Measurements from ENCODE around the gene NXPH1. TPM values are rescaled to one million over a fixed set of nuclear protein-coding genes. Genes with fewer than 3 reads are reported as not detected.

NXPH1 gene
- polyA plus RNA-seq, 2 donors, result 0.02 TPM; not detected in 1

- WGBS, 2 donors, result 68 to 80% methylated on average over 4 of the region's 4 CpGs
- no peak overlapping the region for H3K4me3 ChIP-seq (ENCODE audit: low read depth in 1 of 2, low read length in 2 of 2)
- no peaks in the 10 kb centered on the region for H3K36me3 ChIP-seq (ENCODE audit: control insufficient read depth in 2 of 2, insufficient read depth in 2 of 2, low read length in 1 of 2)
- H3K4me1 ChIP-seq (ENCODE audit: control insufficient read depth in 2 of 2, insufficient read depth in 2 of 2, low read length in 1 of 2), result no peaks in the 10 kb centered on the region
- H3K9me3 ChIP-seq (ENCODE audit: control insufficient read depth in 2 of 2, insufficient read depth in 1 of 2, low read depth in 1 of 2, low read length in 1 of 2), result peaks cover 0 to 3% of the 10 kb centered on the region in 2 donors
- H3K27me3 ChIP-seq (ENCODE audit: control insufficient read depth in 1 of 2, insufficient read depth in 2 of 2, low read length in 2 of 2), result no peaks in the 10 kb centered on the region
- H3K27ac ChIP-seq (ENCODE audit: low read depth in 2 of 2, low read length in 1 of 2), result no peak overlapping the region
These were observed 203.9 kb downstream of the NXPH1 start for GRCh38 chr7:8637322-8637721.

GRCh38 chr7:8638076-8638475 is 204.7 kb downstream of the NXPH1 start:
- 31 to 34% methylated on average over 7 of the region's 7 CpGs for WGBS, 2 donors
- Histone ChIP-seq H3K27ac (ENCODE audit: low read depth in 2 of 2, low read length in 1 of 2) (no peak overlapping the region), H3K36me3 (ENCODE audit: control insufficient read depth in 2 of 2, insufficient read depth in 2 of 2, low read length in 1 of 2) (no peaks in the 10 kb centered on the region), H3K27me3 (ENCODE audit: control insufficient read depth in 1 of 2, insufficient read depth in 2 of 2, low read length in 2 of 2) (no peaks in the 10 kb centered on the region), H3K4me3 (ENCODE audit: low read depth in 1 of 2, low read length in 2 of 2) (no peak overlapping the region), H3K4me1 (ENCODE audit: control insufficient read depth in 2 of 2, insufficient read depth in 2 of 2, low read length in 1 of 2) (no peaks in the 10 kb centered on the region), H3K9me3 (ENCODE audit: control insufficient read depth in 2 of 2, insufficient read depth in 1 of 2, low read depth in 1 of 2, low read length in 1 of 2) (peaks cover 0 to 3% of the 10 kb centered on the region in 2 donors)

GRCh38 chr7:8639668-8640067 is 206.3 kb downstream of the NXPH1 start:
- 75 to 80% methylated on average over 5 of the region's 5 CpGs for WGBS, 2 donors
- H3K9me3 ChIP-seq (ENCODE audit: control insufficient read depth in 2 of 2, insufficient read depth in 1 of 2, low read depth in 1 of 2, low read length in 1 of 2), result no peaks in the 10 kb centered on the region
- no peak overlapping the region for H3K4me3 ChIP-seq (ENCODE audit: low read depth in 1 of 2, low read length in 2 of 2)
- no peak overlapping the region for H3K27ac ChIP-seq (ENCODE audit: low read depth in 2 of 2, low read length in 1 of 2)
- no peaks in the 10 kb centered on the region for H3K36me3 ChIP-seq (ENCODE audit: control insufficient read depth in 2 of 2, insufficient read depth in 2 of 2, low read length in 1 of 2)
- H3K4me1 ChIP-seq (ENCODE audit: control insufficient read depth in 2 of 2, insufficient read depth in 2 of 2, low read length in 1 of 2), result no peaks in the 10 kb centered on the region
- no peaks in the 10 kb centered on the region for H3K27me3 ChIP-seq (ENCODE audit: control insufficient read depth in 1 of 2, insufficient read depth in 2 of 2, low read length in 2 of 2)

GRCh38 chr7:8640671-8641070 is 207.3 kb downstream of the NXPH1 start:
- H3K27ac ChIP-seq (ENCODE audit: low read depth in 2 of 2, low read length in 1 of 2), result no peak overlapping the region
- no peaks in the 10 kb centered on the region for H3K27me3 ChIP-seq (ENCODE audit: control insufficient read depth in 1 of 2, insufficient read depth in 2 of 2, low read length in 2 of 2)
- no peaks in the 10 kb centered on the region for H3K9me3 ChIP-seq (ENCODE audit: control insufficient read depth in 2 of 2, insufficient read depth in 1 of 2, low read depth in 1 of 2, low read length in 1 of 2)
- H3K4me3 ChIP-seq (ENCODE audit: low read depth in 1 of 2, low read length in 2 of 2), result no peak overlapping the region
- H3K36me3 ChIP-seq (ENCODE audit: control insufficient read depth in 2 of 2, insufficient read depth in 2 of 2, low read length in 1 of 2), result no peaks in the 10 kb centered on the region
- no peaks in the 10 kb centered on the region for H3K4me1 ChIP-seq (ENCODE audit: control insufficient read depth in 2 of 2, insufficient read depth in 2 of 2, low read length in 1 of 2)
- 50 to 89% methylated on average over 1 of the region's 1 CpG for WGBS, 2 donors

GRCh38 chr7:8668627-8669500 is 235.5 kb downstream of the NXPH1 start:
- peaks cover 8 to 9% of the 10 kb centered on the region in 2 donors for H3K9me3 ChIP-seq (ENCODE audit: control insufficient read depth in 2 of 2, insufficient read depth in 1 of 2, low read depth in 1 of 2, low read length in 1 of 2)
- 63 to 71% methylated on average over 6 of the region's 6 CpGs for WGBS, 2 donors
- H3K4me1 ChIP-seq (ENCODE audit: control insufficient read depth in 2 of 2, insufficient read depth in 2 of 2, low read length in 1 of 2), result no peaks in the 10 kb centered on the region
- H3K36me3 ChIP-seq (ENCODE audit: control insufficient read depth in 2 of 2, insufficient read depth in 2 of 2, low read length in 1 of 2), result no peaks in the 10 kb centered on the region
- no peaks in the 10 kb centered on the region for H3K27me3 ChIP-seq (ENCODE audit: control insufficient read depth in 1 of 2, insufficient read depth in 2 of 2, low read length in 2 of 2)
- no peak overlapping the region for H3K4me3 ChIP-seq (ENCODE audit: low read depth in 1 of 2, low read length in 2 of 2)
- H3K27ac ChIP-seq (ENCODE audit: low read depth in 2 of 2, low read length in 1 of 2), result no peak overlapping the region

- no peak overlapping the region for H3K27ac ChIP-seq (ENCODE audit: low read depth in 2 of 2, low read length in 1 of 2)
- H3K4me1 ChIP-seq (ENCODE audit: control insufficient read depth in 2 of 2, insufficient read depth in 2 of 2, low read length in 1 of 2), result no peaks in the 10 kb centered on the region
- no peak overlapping the region for H3K4me3 ChIP-seq (ENCODE audit: low read depth in 1 of 2, low read length in 2 of 2)
- peaks cover 8 to 9% of the 10 kb centered on the region in 2 donors for H3K9me3 ChIP-seq (ENCODE audit: control insufficient read depth in 2 of 2, insufficient read depth in 1 of 2, low read depth in 1 of 2, low read length in 1 of 2)
- H3K36me3 ChIP-seq (ENCODE audit: control insufficient read depth in 2 of 2, insufficient read depth in 2 of 2, low read length in 1 of 2), result no peaks in the 10 kb centered on the region
- H3K27me3 ChIP-seq (ENCODE audit: control insufficient read depth in 1 of 2, insufficient read depth in 2 of 2, low read length in 2 of 2), result no peaks in the 10 kb centered on the region
These were observed 236.1 kb downstream of the NXPH1 start for GRCh38 chr7:8669501-8669851.

GRCh38 chr7:8684426-8684825 is 251.0 kb downstream of the NXPH1 start:
- no peak overlapping the region for H3K4me3 ChIP-seq (ENCODE audit: low read depth in 1 of 2, low read length in 2 of 2)
- no peak overlapping the region for H3K27ac ChIP-seq (ENCODE audit: low read depth in 2 of 2, low read length in 1 of 2)
- H3K27me3 ChIP-seq (ENCODE audit: control insufficient read depth in 1 of 2, insufficient read depth in 2 of 2, low read length in 2 of 2), result no peaks in the 10 kb centered on the region
- H3K4me1 ChIP-seq (ENCODE audit: control insufficient read depth in 2 of 2, insufficient read depth in 2 of 2, low read length in 1 of 2), result no peaks in the 10 kb centered on the region
- WGBS, 2 donors, result 50 to 60% methylated on average over 4 of the region's 4 CpGs
- no peaks in the 10 kb centered on the region for H3K9me3 ChIP-seq (ENCODE audit: control insufficient read depth in 2 of 2, insufficient read depth in 1 of 2, low read depth in 1 of 2, low read length in 1 of 2)
- H3K36me3 ChIP-seq (ENCODE audit: control insufficient read depth in 2 of 2, insufficient read depth in 2 of 2, low read length in 1 of 2), result no peaks in the 10 kb centered on the region

- H3K4me3 ChIP-seq (ENCODE audit: low read depth in 1 of 2, low read length in 2 of 2), result no peak overlapping the region
- no peak overlapping the region for H3K27ac ChIP-seq (ENCODE audit: low read depth in 2 of 2, low read length in 1 of 2)
- WGBS, 2 donors, result 49 to 63% methylated on average over 3 of the region's 3 CpGs
- no peaks in the 10 kb centered on the region for H3K9me3 ChIP-seq (ENCODE audit: control insufficient read depth in 2 of 2, insufficient read depth in 1 of 2, low read depth in 1 of 2, low read length in 1 of 2)
- no peaks in the 10 kb centered on the region for H3K27me3 ChIP-seq (ENCODE audit: control insufficient read depth in 1 of 2, insufficient read depth in 2 of 2, low read length in 2 of 2)
- no peaks in the 10 kb centered on the region for H3K36me3 ChIP-seq (ENCODE audit: control insufficient read depth in 2 of 2, insufficient read depth in 2 of 2, low read length in 1 of 2)
- no peaks in the 10 kb centered on the region for H3K4me1 ChIP-seq (ENCODE audit: control insufficient read depth in 2 of 2, insufficient read depth in 2 of 2, low read length in 1 of 2)
These were observed 266.6 kb downstream of the NXPH1 start for GRCh38 chr7:8699875-8700624.

- H3K9me3 ChIP-seq (ENCODE audit: control insufficient read depth in 2 of 2, insufficient read depth in 1 of 2, low read depth in 1 of 2, low read length in 1 of 2), result no peaks in the 10 kb centered on the region
- H3K27me3 ChIP-seq (ENCODE audit: control insufficient read depth in 1 of 2, insufficient read depth in 2 of 2, low read length in 2 of 2), result no peaks in the 10 kb centered on the region
- no peaks in the 10 kb centered on the region for H3K4me1 ChIP-seq (ENCODE audit: control insufficient read depth in 2 of 2, insufficient read depth in 2 of 2, low read length in 1 of 2)
- H3K36me3 ChIP-seq (ENCODE audit: control insufficient read depth in 2 of 2, insufficient read depth in 2 of 2, low read length in 1 of 2), result no peaks in the 10 kb centered on the region
- no peak overlapping the region for H3K27ac ChIP-seq (ENCODE audit: low read depth in 2 of 2, low read length in 1 of 2)
- no peak overlapping the region for H3K4me3 ChIP-seq (ENCODE audit: low read depth in 1 of 2, low read length in 2 of 2)
These were observed 269.4 kb downstream of the NXPH1 start for GRCh38 chr7:8702807-8703206.

GRCh38 chr7:8710124-8710523 is 276.7 kb downstream of the NXPH1 start:
- no peak overlapping the region for H3K27ac ChIP-seq (ENCODE audit: low read depth in 2 of 2, low read length in 1 of 2)
- no peaks in the 10 kb centered on the region for H3K4me1 ChIP-seq (ENCODE audit: control insufficient read depth in 2 of 2, insufficient read depth in 2 of 2, low read length in 1 of 2)
- no peak overlapping the region for H3K4me3 ChIP-seq (ENCODE audit: low read depth in 1 of 2, low read length in 2 of 2)
- no peaks in the 10 kb centered on the region for H3K9me3 ChIP-seq (ENCODE audit: control insufficient read depth in 2 of 2, insufficient read depth in 1 of 2, low read depth in 1 of 2, low read length in 1 of 2)
- 65% methylated on average over 2 of the region's 2 CpGs for WGBS, 2 donors
- no peaks in the 10 kb centered on the region for H3K27me3 ChIP-seq (ENCODE audit: control insufficient read depth in 1 of 2, insufficient read depth in 2 of 2, low read length in 2 of 2)
- no peaks in the 10 kb centered on the region for H3K36me3 ChIP-seq (ENCODE audit: control insufficient read depth in 2 of 2, insufficient read depth in 2 of 2, low read length in 1 of 2)

All from esophagus (tissue), 2 donors.